Measurements from ENCODE around the gene ART1.
A peak's percentile ranks its signal among the peaks of the same experiment; 100 is the strongest.
"Not testable (repeated sequence)": the region's sequence is repeated elsewhere in the genome, so short reads cannot be mapped to it uniquely, and the experiment has no call there.

Gene ART1

DNA sequence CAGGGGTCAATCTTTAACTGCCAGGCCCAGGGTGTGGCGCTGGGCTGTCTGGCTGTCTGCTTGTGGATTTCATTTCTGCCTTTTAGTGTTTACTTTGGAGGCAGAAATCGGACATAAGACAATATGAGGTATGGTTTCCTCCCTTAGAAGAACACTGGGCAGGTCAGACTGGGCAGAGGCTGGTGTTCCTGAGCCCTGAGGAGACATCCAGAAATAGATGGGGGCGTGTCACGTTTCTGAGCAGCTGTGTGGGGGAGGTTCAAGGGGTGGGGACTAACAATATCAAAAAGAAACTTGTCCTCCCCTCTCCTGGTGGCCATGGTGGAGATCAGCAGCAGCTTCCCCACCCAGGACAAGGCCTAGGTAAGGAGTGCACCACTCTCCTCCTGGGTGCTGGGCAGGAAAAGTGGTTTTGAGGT, at the start of gene ART1:
Gene ART1 (plus strand): TSS at position 312 of the 419 bp plus-strand sequence. CDS start 14,086 bp downstream, outside the sequence.
- no peak for DNase-seq (ENCODE audit: low read depth)

DNA sequence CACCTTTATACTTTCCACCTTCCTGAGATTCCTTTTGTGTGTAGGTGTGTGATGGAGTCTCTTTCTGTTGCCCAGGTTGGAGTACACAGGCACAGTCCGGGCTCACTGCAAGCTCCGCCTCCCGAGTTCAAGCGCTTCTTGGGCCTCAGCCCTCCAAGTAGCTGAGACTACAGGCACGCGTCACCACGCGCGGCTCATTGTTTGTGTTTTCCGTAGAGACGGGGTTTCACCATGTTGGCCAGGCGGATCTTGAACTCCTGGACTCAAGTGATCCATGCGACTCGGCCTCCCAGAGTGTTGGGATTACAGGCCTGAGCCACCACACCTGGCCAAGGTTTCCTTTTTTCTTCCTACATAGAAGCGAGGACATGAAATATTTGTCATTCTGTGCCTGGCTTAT, 47.2 kb upstream of the ART1 start:
- DNase-seq (ENCODE audit: low read depth) = not testable (repeated sequence)

- not testable (repeated sequence) for DNase-seq (ENCODE audit: low read depth)
These were observed 44.7 kb upstream of the ART1 start for GRCh38 chr11:3600201-3600600.

GRCh38 chr11:3604167-3604566, 40.8 kb upstream of the ART1 start:
- DNase-seq (ENCODE audit: low read depth) = no peak

GRCh38 chr11:3605283-3605662, 39.7 kb upstream of the ART1 start:
- DNase-seq (ENCODE audit: low read depth) = no peak

DNA sequence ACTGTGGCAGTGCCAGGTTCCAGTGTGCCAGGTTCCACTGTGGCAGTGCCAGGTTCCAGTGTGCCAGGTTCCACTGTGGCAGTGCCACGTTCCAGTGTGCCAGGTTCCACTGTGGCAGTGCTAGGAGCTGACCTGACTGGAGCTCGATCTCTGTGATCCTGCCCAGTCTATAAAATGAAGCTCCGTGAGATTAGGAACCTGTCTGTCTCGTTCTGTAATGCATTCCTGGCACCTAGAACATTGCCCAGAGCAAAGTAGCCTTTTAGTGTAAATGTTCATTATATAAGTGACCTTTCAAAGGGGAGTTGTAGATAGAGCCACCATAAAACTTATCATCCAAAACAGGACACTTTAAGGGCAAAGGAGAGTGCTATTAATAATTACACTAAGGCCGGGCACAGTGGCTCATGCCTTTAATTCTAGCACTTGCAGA, 39.1 kb upstream of the ART1 start:
- no peak for DNase-seq (ENCODE audit: low read depth)

DNA sequence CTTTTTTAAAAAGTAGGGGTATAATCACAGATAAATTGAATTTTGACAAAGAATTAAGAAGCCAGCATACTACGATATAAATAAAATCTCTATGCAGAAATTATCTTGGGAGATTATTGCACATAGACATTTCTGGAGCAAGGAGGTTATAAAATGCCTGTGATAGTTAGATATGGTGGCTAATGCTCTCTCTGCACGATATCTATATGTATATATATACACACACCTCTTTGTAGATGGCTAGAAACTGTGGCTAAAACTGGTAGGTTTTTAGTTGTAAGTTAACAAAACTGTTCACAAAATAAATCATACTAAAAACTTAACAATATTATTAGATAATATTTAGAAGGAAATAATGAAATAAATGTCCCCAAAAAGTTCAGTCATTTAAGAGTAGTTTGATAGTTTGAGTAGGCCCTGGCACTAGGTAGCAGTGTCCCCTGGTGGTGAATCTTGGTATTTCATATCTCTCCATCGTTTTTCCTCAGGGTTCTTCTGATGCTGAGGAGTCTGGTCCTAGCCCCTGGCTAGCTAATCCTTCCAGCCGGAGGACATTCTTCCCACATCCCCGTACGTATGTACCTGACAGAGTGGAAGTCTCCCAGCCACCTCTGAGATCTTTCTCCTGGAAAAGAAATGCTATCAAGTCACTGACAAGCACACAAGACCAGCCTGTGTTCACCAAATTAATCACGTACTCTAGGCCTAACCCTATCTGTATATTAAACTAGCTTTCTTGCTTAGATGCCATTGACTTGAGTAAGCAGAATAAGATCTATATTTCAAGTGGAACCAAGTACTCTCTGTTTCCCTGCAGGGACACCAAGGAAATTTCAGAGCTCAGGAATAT, 35.3 kb upstream of the ART1 start:
- DNase-seq (ENCODE audit: low read depth) = no peak

GRCh38 chr11:3610846-3611245, 34.1 kb upstream of the ART1 start:
- no peak for DNase-seq (ENCODE audit: low read depth)

GRCh38 chr11:3611976-3612678, 32.8 kb upstream of the ART1 start:
- no peak for DNase-seq (ENCODE audit: low read depth)

- DNase-seq (ENCODE audit: low read depth) = no peak
These were observed 30.8 kb upstream of the ART1 start for GRCh38 chr11:3613998-3614741.

DNA sequence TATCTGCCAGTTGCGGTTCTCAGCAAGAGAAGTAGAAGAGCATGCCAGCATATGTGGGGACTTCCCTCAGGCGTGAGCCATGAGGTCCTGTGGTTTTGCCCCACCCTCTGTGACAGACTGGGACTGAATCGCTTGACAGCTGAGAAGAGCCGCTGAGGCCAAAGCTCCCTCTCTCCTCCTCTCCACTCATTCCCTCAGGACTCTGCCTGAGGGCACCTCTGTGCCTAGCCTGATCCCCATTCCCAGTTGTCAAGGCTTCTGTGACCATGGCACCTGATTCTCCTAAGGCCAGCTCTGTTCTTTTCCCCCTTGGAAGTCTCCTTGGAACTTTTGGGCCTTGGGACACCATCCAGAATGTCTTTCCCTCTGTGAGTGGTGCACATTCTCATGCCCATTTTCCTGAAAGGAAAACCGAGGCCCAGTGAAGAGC, 30.2 kb upstream of the ART1 start:
- DNase-seq (ENCODE audit: low read depth) = peak; percentile 2

- no peak for DNase-seq (ENCODE audit: low read depth)
These were observed 28.9 kb upstream of the ART1 start for GRCh38 chr11:3615998-3616397.

DNA sequence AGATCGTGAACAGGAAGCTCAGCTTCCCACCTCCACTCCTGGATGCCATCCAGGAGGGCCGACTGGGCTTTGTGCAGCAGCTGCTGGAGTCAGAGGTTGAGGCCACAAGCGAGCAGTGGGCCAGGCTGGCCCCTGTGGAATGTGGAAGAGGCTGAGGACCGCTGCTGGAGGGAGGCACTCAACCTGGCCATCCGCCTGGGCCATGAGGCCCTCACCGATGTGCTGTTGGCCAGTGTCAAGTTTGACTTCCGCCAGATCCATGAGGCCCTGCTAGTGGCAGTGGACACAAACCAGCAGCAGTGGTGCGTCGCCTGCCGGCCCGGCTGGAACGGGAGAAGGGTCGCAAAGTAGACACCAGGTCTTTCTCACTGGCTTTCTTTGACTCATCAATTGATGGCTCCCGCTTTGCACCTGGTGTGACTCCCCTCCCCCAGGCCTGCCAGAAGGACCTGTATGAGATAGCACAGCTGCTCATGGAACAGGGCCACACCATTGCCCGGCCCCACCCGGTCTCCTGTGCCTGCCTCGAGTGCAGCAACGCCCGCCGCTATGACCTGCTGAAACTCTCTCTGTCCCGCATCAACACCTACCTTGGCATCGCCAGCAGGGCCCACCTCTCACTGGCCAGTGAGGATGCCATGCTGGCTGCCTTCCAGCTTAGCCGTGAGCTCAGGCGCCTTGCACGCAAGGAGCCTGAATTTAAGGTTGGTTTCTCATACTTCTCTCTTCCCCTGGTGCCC, 28.0 kb upstream of the ART1 start:
- no peak for DNase-seq (ENCODE audit: low read depth)

DNA sequence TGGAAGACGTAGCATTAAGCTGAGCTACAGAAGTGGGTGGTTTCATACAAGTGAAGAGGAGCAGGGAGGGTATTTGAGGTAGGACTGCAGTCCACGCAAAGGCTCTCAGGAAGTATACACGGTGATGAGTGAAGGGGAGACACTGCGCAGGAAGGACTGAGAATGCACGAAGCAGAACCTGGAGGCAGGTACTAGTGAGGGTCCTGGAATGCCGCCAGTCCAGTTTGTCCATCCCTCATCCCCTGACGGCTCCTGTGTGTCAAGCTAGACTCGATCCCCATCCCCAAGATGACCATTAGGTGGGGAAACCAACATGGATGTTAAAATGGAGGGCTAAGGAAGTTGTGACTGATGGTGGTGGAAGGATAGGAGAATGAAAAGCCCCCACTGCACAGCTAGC, 26.9 kb upstream of the ART1 start:
- DNase-seq (ENCODE audit: low read depth) = no peak

GRCh38 chr11:3622521-3622920, 22.4 kb upstream of the ART1 start:
- no peak for DNase-seq (ENCODE audit: low read depth)

DNA sequence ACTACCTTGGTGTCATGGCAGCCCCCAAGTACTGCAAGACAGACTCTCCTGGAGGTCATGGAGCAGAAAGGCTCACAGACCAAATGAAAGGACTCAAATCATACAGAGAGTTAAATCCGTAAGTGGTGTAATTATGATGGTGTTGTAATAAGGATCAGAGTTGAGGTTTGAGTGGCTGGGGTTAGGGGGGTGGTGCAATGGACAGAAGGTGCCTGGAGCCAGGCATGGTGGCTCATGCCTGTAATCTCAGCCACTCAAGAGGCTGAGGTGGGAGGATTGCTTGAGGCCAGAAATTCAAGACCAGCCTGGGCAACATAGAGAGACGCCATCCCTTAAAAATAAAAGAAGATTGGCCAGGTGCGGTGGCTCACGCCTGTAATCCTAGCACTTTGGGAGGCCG, 21.8 kb upstream of the ART1 start:
- no peak for DNase-seq (ENCODE audit: low read depth)

DNA sequence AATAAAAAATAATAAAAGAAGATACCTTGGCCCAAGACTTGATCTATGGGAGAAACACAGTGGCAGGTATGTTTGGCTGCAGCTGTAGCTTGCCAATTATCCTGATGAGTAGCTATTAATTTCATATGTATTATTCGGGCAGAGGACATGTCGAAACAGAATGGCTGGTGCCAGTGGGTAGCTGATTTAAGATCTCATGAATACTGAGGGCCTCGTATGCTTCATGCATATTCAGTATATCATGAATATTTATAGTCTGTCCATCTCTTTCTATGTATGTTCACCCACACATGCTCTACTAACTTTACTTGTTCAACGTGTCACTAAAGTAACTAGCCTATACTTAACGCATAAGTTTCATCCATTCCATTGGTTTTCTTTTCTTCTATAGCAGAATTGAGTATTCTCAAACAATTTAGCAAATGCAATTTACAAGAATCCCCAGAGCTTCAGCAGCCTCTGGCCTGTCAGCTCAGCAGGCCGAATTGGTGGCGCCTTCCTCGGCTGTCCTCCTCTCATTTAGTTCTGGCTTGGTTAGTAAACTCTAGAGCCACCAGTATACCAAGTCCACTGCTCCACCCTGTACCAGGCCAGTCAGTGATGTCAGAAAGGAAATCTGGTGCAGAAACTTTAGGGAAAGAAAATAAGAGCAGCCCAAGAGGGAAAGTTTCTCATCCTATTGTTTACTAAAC, 21.0 kb upstream of the ART1 start:
- DNase-seq (ENCODE audit: low read depth) = no peak

DNA sequence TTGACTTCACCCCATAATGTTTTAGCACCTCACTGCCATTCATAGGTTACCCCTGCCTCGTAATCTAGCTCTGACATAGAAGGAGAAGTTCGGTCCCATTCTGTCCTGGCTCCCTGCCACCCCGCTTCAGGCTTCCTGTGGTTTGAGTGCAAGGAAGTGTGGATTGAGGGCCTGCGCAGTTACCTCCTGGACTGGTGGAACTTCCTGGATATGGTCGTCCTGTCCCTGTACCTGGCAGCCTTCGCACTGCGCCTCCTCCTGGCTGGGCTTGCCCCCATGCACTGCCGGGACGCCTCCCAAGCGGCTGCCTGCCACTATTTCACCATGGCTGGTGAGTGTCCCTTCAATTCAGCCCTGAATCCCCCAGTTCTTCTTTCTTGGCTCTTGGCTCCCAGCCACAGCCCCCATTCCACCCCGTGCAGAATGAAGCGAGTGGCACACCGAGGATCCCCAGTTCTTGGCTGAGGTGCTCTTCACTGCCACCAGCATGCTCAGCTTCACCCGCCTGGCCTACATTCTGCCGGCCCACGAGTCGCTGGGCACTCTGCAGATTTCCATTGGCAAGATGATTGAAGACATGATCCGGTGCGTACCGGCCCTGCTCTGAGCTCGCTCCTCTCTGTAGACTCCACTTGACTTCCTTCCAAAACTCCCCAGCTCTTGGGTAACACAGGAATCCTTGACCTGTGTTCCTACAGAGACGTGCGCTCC, 18.5 kb upstream of the ART1 start:
- DNase-seq (ENCODE audit: low read depth) = no peak

DNA sequence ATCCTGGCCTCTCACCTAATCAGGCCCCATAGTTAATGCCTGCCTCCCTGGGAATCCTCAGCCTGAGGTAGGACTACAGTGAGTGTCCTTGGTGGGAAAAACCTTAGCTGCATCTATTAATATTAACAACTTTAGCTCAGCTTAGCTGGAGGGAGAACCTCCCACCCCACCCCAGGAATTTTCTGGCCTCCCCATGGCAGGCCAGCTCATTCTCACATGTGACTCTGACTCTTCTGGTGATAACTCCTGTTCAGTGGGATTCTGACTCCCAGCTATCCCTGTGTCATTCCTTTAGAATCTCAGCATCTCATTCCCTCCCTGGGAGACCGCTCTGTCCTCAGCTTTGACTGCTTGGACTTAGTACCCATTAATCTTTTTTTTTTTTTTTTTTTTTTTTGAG, 17.6 kb upstream of the ART1 start:
- no peak for DNase-seq (ENCODE audit: low read depth)

DNA sequence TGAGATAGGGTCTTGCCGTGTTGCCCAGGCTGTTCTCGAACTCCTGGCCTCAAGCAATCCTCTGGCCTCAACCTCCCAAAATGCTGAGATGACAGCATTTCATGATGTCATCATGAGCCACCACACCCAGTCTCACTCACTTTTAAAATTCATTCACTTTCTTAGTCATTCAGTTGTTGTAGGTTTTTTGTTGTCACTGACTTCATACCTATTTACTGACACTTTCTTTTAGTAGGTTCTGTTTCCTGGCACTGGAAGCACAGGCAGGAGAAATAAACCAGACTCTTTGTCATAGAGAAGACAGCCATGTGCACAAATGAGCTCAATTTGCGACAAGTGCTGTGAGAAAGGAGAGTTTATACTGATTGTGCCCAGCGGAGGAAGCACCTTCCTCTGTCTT, 13.6 kb upstream of the ART1 start:
- no peak for DNase-seq (ENCODE audit: low read depth)

Measured in activated T-helper 1 cell treated with Interleukin-2 at 50 U/mL for 16 hours (primary cell).